A673 (cell line): Measurements from ENCODE around the gene CHCHD6.

ENCODE experiments used
- EZH2 ChIP-seq: fragments of 200-600 bp; sonication (generic); IDR thresholded peaks from 2 replicates; pipeline ENCODE4 v1.6.1; 2017; ENCODE audit warnings: borderline replicate concordance, low read depth, mild to moderate bottlenecking, mixed read lengths, antibody characterized with exemption, low read length; ENCODE audit not compliant: poor library complexity, severe bottlenecking
- TF ChIP-seq, protein P1 (sequence below): fragments of 300-800, 200-600 bp; sonication (generic); conservative IDR thresholded peaks from 2 replicates; pipeline ENCODE4 v1.5.1; 2017; ENCODE audit warnings: low read depth, mild to moderate bottlenecking, antibody characterized with exemption, low read length, moderate library complexity, mixed read lengths

DNA sequence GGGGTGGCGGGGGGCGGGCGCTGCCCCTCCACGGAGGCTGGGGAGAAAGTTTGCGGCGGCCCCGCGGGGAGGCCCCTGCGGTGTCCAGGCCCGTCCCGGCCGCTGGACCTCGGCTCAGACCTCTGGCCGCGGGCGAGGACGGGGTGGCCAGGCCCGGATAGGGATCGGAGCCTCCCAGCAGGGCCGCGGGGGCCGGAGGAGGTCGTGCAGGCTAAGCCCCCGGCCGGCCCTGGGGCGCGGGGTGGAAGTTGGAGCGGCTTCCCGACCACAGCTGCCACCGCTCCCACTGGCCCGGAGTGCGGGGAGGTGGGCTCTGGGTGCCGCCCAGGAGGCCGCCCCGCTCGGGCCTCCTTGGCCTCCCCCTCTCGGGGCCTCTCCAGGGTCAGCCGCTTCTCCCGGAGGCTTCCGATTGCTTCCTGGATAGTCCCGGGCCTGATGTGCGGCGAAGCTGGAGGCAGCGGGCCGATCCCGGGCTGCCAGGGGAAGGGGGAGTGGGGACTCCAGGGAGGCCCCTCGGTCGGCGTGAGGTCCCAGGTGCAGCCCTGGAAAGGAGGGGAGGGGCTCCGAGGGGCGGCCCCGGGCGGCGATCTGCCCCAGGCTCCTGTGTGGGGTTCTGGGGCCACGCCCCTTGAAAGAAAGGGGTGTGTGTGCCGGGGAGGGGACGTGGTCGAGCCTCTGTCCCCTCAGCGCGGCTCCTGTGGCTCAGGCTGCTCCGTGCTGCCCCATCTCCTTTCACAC lies 279.8 kb downstream of the CHCHD6 start:
- TF ChIP-seq, protein P1, sequence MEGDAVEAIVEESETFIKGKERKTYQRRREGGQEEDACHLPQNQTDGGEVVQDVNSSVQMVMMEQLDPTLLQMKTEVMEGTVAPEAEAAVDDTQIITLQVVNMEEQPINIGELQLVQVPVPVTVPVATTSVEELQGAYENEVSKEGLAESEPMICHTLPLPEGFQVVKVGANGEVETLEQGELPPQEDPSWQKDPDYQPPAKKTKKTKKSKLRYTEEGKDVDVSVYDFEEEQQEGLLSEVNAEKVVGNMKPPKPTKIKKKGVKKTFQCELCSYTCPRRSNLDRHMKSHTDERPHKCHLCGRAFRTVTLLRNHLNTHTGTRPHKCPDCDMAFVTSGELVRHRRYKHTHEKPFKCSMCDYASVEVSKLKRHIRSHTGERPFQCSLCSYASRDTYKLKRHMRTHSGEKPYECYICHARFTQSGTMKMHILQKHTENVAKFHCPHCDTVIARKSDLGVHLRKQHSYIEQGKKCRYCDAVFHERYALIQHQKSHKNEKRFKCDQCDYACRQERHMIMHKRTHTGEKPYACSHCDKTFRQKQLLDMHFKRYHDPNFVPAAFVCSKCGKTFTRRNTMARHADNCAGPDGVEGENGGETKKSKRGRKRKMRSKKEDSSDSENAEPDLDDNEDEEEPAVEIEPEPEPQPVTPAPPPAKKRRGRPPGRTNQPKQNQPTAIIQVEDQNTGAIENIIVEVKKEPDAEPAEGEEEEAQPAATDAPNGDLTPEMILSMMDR = no peak
- TF ChIP-seq EZH2 = no peak
